Epithelial cell of esophagus (primary cell): ENCODE results near the gene COX6B1.
"Not testable (repeated sequence)": the region's sequence is repeated elsewhere in the genome, so short reads cannot be mapped to it uniquely, and the experiment has no call there.

Source experiments
- DNase-seq: peaks from one replicate; pipeline ENCODE4 v3.0.0; 2010; ENCODE audit warnings: low read depth
- H3K4me3 ChIP-seq: 2 replicates; pipeline ENCODE4 v1.5.1; 2011; ENCODE audit warnings: mild to moderate bottlenecking, low read length, control low read depth
- CTCF ChIP-seq: IDR thresholded peaks from 2 replicates; pipeline ENCODE4 v1.5.1; 2011; ENCODE audit warnings: low read depth, mild to moderate bottlenecking, low read length, control low read depth, inconsistent platforms; ENCODE audit not compliant: insufficient read depth; ENCODE audit errors: missing control alignments

The COX6B1 gene

GRCh38 chr19:35643255-35644205, 4.6 kb upstream of the COX6B1 start:
- peak overlapping the region; percentile 55 for H3K4me3 ChIP-seq
- no peak for TF ChIP-seq CTCF
- peak; percentile 82 for DNase-seq

- DNase-seq, result peak; percentile 98
- TF ChIP-seq CTCF, result no peak
- H3K4me3 ChIP-seq, result peak overlapping the region; percentile 55
These were observed 3.7 kb upstream of the COX6B1 start for GRCh38 chr19:35644206-35644986.

GRCh38 chr19:35644987-35645679, 3.0 kb upstream of the COX6B1 start:
- TF ChIP-seq CTCF, result no peak
- peak overlapping the region; percentile 55 for H3K4me3 ChIP-seq
- DNase-seq, result peak; percentile 66

- no peak for TF ChIP-seq CTCF
- no peak overlapping the region for H3K4me3 ChIP-seq
- no peak for DNase-seq
These were observed 2.2 kb upstream of the COX6B1 start for GRCh38 chr19:35645680-35646511.

GRCh38 chr19:35650581-35650980, 2.5 kb downstream of the COX6B1 start:
- no peak for TF ChIP-seq CTCF
- DNase-seq, result no peak
- H3K4me3 ChIP-seq, result no peak overlapping the region

- not testable (repeated sequence) for H3K4me3 ChIP-seq, DNase-seq
These were observed 6.7 kb downstream of the COX6B1 start for GRCh38 chr19:35654828-35655227.
